ENCODE results near the gene ZNF660.

GRCh38 chr3:44647771-44648170 lies 63.0 kb downstream of the ZNF660 start:
- no peak for TF ChIP-seq CTCF (IDR thresholded peaks at IDR 0.05)
- TF ChIP-seq POLR2A (IDR thresholded peaks at IDR 0.05) = no peak

Measured in breast epithelium (tissue), 3 donors.